ENCODE data around the gene C11orf87. TPM values are rescaled to one million over a fixed set of nuclear protein-coding genes. Genes with fewer than 3 reads are reported as not detected.

C11orf87 gene
- total and polyA plus RNA-seq, 2 donors (not counting 1 experiment from before 2014, with no cell fraction given) = not detected

DNA sequence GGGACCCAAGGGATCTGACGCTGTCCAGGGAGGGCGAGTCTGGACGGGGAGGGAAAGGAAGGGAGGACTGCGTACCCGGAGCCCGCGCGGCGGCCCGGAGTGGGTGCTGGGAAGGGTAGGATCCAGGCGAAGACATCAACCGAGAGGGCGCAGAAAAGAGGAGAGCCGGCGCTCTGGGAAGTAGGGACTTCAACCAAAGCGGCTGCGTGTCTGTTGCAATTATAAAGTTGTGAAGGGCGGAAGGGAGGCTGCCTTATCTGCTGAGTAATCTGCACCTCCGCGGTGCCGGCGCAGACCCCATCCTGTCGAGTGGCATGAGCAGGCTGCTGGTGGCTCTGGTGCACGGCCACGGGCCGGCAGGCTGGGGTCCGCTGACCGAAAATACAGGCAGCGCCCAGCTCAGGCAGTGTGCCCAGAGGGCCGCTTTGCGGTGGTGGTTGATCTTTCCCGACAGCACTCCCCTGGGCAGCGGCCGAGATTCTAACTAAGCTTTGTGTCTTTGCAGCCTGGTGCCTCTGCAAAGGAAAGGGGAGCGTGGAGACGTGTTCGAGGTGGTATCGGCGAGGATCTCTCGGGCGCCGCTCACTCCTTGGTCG lies 978 bp downstream of the C11orf87 start:
- H4K20me1 ChIP-seq (ENCODE audit: control insufficient read depth, insufficient read depth, low read length, poor library complexity, severe bottlenecking) = no peaks in the 10 kb centered on the region
- ChIA-PET CTCF (no interaction called here), POLR2A (no interaction called here)
- no peak for ATAC-seq (ENCODE audit: low read depth)
- H3K4me1 ChIP-seq (ENCODE audit: control insufficient read depth in 2 of 2, insufficient read depth in 2 of 2, low read length in 2 of 2) = no peaks in the 10 kb centered on the region
- no peak overlapping the region for H3K27ac Mint-ChIP-seq
- 5% methylated on average over 43 of the region's 43 CpGs for WGBS (ENCODE audit: insufficient coverage)
- peaks cover 0 to 9% (median 0%) of the 10 kb centered on the region in 3 donors for H3K9me3 ChIP-seq (ENCODE audit: control extremely low read depth in 1 of 3, control insufficient read depth in 2 of 3, insufficient read depth in 1 of 3, low read length in 2 of 3)
- H3K4me3 ChIP-seq (ENCODE audit: control extremely low read depth in 1 of 5, extremely low read depth in 1 of 5, insufficient read depth in 1 of 5, low read depth in 2 of 5, low read length in 4 of 5) = no peak overlapping the region
- H3K4me3 Mint-ChIP-seq = no peak overlapping the region
- H3K27me3 ChIP-seq (replicated peaks in 1 of 4; ENCODE audit: control extremely low read depth in 1 of 4, control insufficient read depth in 3 of 4, insufficient read depth in 4 of 4, low read length in 3 of 4) = peaks cover 0 to 31% (median 10%) of the 10 kb centered on the region in 4 experiments
- peaks cover 3% of the 10 kb centered on the region for H3K4me1 Mint-ChIP-seq
- H3K36me3 ChIP-seq (replicated peaks in 1 of 2; ENCODE audit: control extremely low read depth in 1 of 2, control insufficient read depth in 1 of 2, extremely low read depth in 1 of 2, insufficient read depth in 2 of 2, low read length in 1 of 2) = no peaks in the 10 kb centered on the region
- intact Hi-C loops (cut with micrococcal nuclease) = no loop called here
- no peaks in the 10 kb centered on the region for H3K9me3 Mint-ChIP-seq (ENCODE audit: insufficient read depth)
- peaks cover 38% of the 10 kb centered on the region for H3K27me3 Mint-ChIP-seq
- H3K9ac ChIP-seq (ENCODE audit: low read length) = no peak overlapping the region
- no peak for DNase-seq
- H3K27ac ChIP-seq (ENCODE audit: low read length in 2 of 2) = no peak overlapping the region
- no peak overlapping the region for H2AFZ ChIP-seq (ENCODE audit: insufficient read depth, low read depth, low read length, poor library complexity, severe bottlenecking)
- H3K4me2 ChIP-seq (replicated peaks; ENCODE audit: low read depth, low read length, poor library complexity, severe bottlenecking) = no peak overlapping the region
- no peak for TF ChIP-seq EZH2 (IDR thresholded peaks at IDR 0.05; ENCODE audit: borderline replicate concordance, insufficient read depth, low read depth, low read length, poor library complexity, severe bottlenecking)
- TF ChIP-seq, protein P1, sequence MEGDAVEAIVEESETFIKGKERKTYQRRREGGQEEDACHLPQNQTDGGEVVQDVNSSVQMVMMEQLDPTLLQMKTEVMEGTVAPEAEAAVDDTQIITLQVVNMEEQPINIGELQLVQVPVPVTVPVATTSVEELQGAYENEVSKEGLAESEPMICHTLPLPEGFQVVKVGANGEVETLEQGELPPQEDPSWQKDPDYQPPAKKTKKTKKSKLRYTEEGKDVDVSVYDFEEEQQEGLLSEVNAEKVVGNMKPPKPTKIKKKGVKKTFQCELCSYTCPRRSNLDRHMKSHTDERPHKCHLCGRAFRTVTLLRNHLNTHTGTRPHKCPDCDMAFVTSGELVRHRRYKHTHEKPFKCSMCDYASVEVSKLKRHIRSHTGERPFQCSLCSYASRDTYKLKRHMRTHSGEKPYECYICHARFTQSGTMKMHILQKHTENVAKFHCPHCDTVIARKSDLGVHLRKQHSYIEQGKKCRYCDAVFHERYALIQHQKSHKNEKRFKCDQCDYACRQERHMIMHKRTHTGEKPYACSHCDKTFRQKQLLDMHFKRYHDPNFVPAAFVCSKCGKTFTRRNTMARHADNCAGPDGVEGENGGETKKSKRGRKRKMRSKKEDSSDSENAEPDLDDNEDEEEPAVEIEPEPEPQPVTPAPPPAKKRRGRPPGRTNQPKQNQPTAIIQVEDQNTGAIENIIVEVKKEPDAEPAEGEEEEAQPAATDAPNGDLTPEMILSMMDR (IDR thresholded peaks at IDR 0.05) = no peak
- H3K79me2 ChIP-seq (ENCODE audit: control insufficient read depth, insufficient read depth, low read length) = no peaks in the 10 kb centered on the region

GRCh38 chr11:109423466-109424190 lies 1.6 kb downstream of the C11orf87 start:
- no peaks in the 10 kb centered on the region for H4K20me1 ChIP-seq (ENCODE audit: control insufficient read depth, insufficient read depth, low read length, poor library complexity, severe bottlenecking)
- DNase-seq = no peak
- H3K4me3 Mint-ChIP-seq = no peak overlapping the region

More at GRCh38 chr11:109423466-109424190, 1.6 kb downstream of the C11orf87 start:
- H3K9me3 ChIP-seq (ENCODE audit: control extremely low read depth in 1 of 3, control insufficient read depth in 2 of 3, insufficient read depth in 1 of 3, low read length in 2 of 3) = peaks cover 0 to 9% (median 0%) of the 10 kb centered on the region in 3 donors
- Mint-ChIP-seq H3K27ac (no peak overlapping the region), H3K27me3 (peaks cover 38% of the 10 kb centered on the region), H3K9me3 (ENCODE audit: insufficient read depth) (no peaks in the 10 kb centered on the region), H3K4me1 (peaks cover 3% of the 10 kb centered on the region)
- TF ChIP-seq, protein P1 (IDR thresholded peaks at IDR 0.05) = no peak
- no peak for TF ChIP-seq EZH2 (IDR thresholded peaks at IDR 0.05; ENCODE audit: borderline replicate concordance, insufficient read depth, low read depth, low read length, poor library complexity, severe bottlenecking)
- no peak overlapping the region for H2AFZ ChIP-seq (ENCODE audit: insufficient read depth, low read depth, low read length, poor library complexity, severe bottlenecking)
- no peak for ATAC-seq (ENCODE audit: low read depth)
- no peak overlapping the region for H3K4me3 ChIP-seq (ENCODE audit: control extremely low read depth in 1 of 5, extremely low read depth in 1 of 5, insufficient read depth in 1 of 5, low read depth in 2 of 5, low read length in 4 of 5)
- H3K27ac ChIP-seq (ENCODE audit: low read length in 2 of 2) = no peak overlapping the region
- H3K4me1 ChIP-seq (ENCODE audit: control insufficient read depth in 2 of 2, insufficient read depth in 2 of 2, low read length in 2 of 2) = no peaks in the 10 kb centered on the region
- H3K9ac ChIP-seq (ENCODE audit: low read length) = no peak overlapping the region
- no peak overlapping the region for H3K4me2 ChIP-seq (replicated peaks; ENCODE audit: low read depth, low read length, poor library complexity, severe bottlenecking)
- H3K27me3 ChIP-seq (replicated peaks in 1 of 4; ENCODE audit: control extremely low read depth in 1 of 4, control insufficient read depth in 3 of 4, insufficient read depth in 4 of 4, low read length in 3 of 4) = peaks cover 0 to 31% (median 10%) of the 10 kb centered on the region in 4 experiments
- H3K36me3 ChIP-seq (replicated peaks in 1 of 2; ENCODE audit: control extremely low read depth in 1 of 2, control insufficient read depth in 1 of 2, extremely low read depth in 1 of 2, insufficient read depth in 2 of 2, low read length in 1 of 2) = no peaks in the 10 kb centered on the region
- WGBS (ENCODE audit: insufficient coverage) = 19% methylated on average over 41 of the region's 45 CpGs
- ChIA-PET POLR2A (no interaction called here), CTCF (no interaction called here)
- no peaks in the 10 kb centered on the region for H3K79me2 ChIP-seq (ENCODE audit: control insufficient read depth, insufficient read depth, low read length)
- intact Hi-C loops (cut with micrococcal nuclease) = no loop called here
